Upper lobe of left lung (tissue), 6 donors: ENCODE measurements around the gene RCAN3. TPM values are rescaled to one million over a fixed set of nuclear protein-coding genes. Genes with fewer than 3 reads are reported as not detected.
"Not testable (repeated sequence)": the region's sequence is repeated elsewhere in the genome, so short reads cannot be mapped to it uniquely, and the experiment has no call there.

Source experiments
- ATAC-seq, 2 donors: fragments of 200-7000 bp; cut with Tn5 transposase; one replicate each; pipeline ENCODE4 v1.9.1; 2022; ENCODE audit warnings: mild to moderate bottlenecking in 2 of 2, moderate library complexity in 2 of 2; ENCODE audit not compliant: low FRiP score in 2 of 2
- DNase-seq, 2 donors: peaks; one replicate each; pipeline ENCODE4 v3.0.0-alpha.2; 2019 to 2020
- H3K27ac ChIP-seq, 4 donors: fragments of 200-600 bp; sonication (generic); one replicate each; pipeline ENCODE4 v1.5.1; 2016 to 2019
- H3K27me3 ChIP-seq, 4 donors: fragments of 200-600 bp; sonication (generic); one replicate each; pipeline ENCODE4 v1.5.1; 2017 to 2019
- H3K36me3 ChIP-seq, 4 donors: fragments of 200-600 bp; sonication (generic); one replicate each; pipeline ENCODE4 v1.5.1; 2016 to 2019
- H3K4me1 ChIP-seq, 4 donors: fragments of 200-600 bp; sonication (generic); one replicate each; pipeline ENCODE4 v1.5.1; 2018 to 2019
- H3K4me3 ChIP-seq, 4 donors: fragments of 200-600 bp; sonication (generic); one replicate each; pipeline ENCODE4 v1.5.1; 2017 to 2019; ENCODE audit warnings: mild to moderate bottlenecking in 2 of 4, moderate library complexity in 1 of 4
- H3K9me3 ChIP-seq, 4 donors: fragments of 200-600 bp; sonication (generic); one replicate each; pipeline ENCODE4 v1.5.1; 2018 to 2019
- CTCF ChIP-seq, 6 experiments: fragments of 450-650 bp in 4 of 6; fragments of 200-600 bp in 2 of 6; sonication (generic) in 2 of 6; IDR thresholded peaks; one replicate each; pipeline ENCODE4 v1.5.1; 2016 to 2019; ENCODE audit warnings: antibody characterized with exemption in 6 of 6
- EP300 ChIP-seq, 4 donors: sonication (generic); formaldehyde crosslinking; IDR thresholded peaks; one replicate each; pipeline ENCODE4 v1.5.1; 2017; ENCODE audit warnings: antibody characterized with exemption in 4 of 4, control low read depth in 2 of 4
- POLR2A ChIP-seq, 4 donors: fragments of 450-650 bp; IDR thresholded peaks; one replicate each; pipeline ENCODE4 v1.5.1; 2016 to 2017; ENCODE audit warnings: antibody characterized with exemption in 4 of 4, mild to moderate bottlenecking in 2 of 4
- POLR2AphosphoS5 ChIP-seq, 2 donors: sonication (generic); formaldehyde crosslinking; IDR thresholded peaks; one replicate each; pipeline ENCODE4 v1.5.1; 2017; ENCODE audit warnings: antibody characterized with exemption in 2 of 2
- WGBS, 2 donors: methylation state at CpG; one replicate each; pipeline ENCODE4 v1.1.5; 2017 to 2018; 5-methylcytosine and 5-hydroxymethylcytosine counted together
- total RNA-seq, 6 donors: library from RNA; depleted of rRNA in 4 of 6; stranded (reverse); fragments of >200 nt in 4 of 6; gene quantifications; one replicate each; pipeline versions ENCODE4 v1.1.0 to v1.2.1, GENCODE V29; 2016 to 2021
- donor health status: DM: no; HTN: no; CAD: no; lungs with moderate emphysema.
- donor health status: DM: no; HTN: yes; CAD: no; lungs with severe emphysema.

The RCAN3 gene
- total RNA-seq, 6 donors from 2014 or later = 13.6 to 35.5 (median 18.6) TPM

GRCh38 chr1:24483441-24483840 lies 19.2 kb upstream of the RCAN3 start:
- no peaks in the 10 kb centered on the region for H3K9me3 ChIP-seq
- whole genome bisulfite sequencing, 2 donors = 76 to 96% methylated on average over 5 of the region's 5 CpGs
- no peak for DNase-seq

GRCh38 chr1:24484199-24484598 lies 18.4 kb upstream of the RCAN3 start:
- Histone ChIP-seq H3K27me3 (no peaks in the 10 kb centered on the region), H3K9me3 (no peaks in the 10 kb centered on the region), H3K4me3 (no peak overlapping the region), H3K36me3 (no peaks in the 10 kb centered on the region), H3K4me1 (no peaks in the 10 kb centered on the region), H3K27ac (no peak overlapping the region)
- WGBS, 2 donors = 70 to 74% methylated on average over 4 of the region's 4 CpGs
- no peak for TF ChIP-seq CTCF (IDR thresholded peaks at IDR 0.05)
- TF ChIP-seq POLR2AphosphoS5 (IDR thresholded peaks at IDR 0.05) = no peak
- TF ChIP-seq POLR2A (IDR thresholded peaks at IDR 0.05) = no peak
- no peak for TF ChIP-seq EP300 (IDR thresholded peaks at IDR 0.05)
- no peak for DNase-seq
- ATAC-seq = no peak

More at GRCh38 chr1:24483441-24483840, 19.2 kb upstream of the RCAN3 start:
- Histone ChIP-seq H3K27me3 (no peaks in the 10 kb centered on the region), H3K4me3 (no peak overlapping the region), H3K4me1 (no peaks in the 10 kb centered on the region), H3K36me3 (no peaks in the 10 kb centered on the region), H3K27ac (no peak overlapping the region)
- no peak for ATAC-seq
- TF ChIP-seq POLR2AphosphoS5 (IDR thresholded peaks at IDR 0.05) (no peak), CTCF (IDR thresholded peaks at IDR 0.05) (no peak), POLR2A (IDR thresholded peaks at IDR 0.05) (no peak)

- WGBS, 2 donors = 79 to 85% methylated on average over 7 of the region's 7 CpGs
- ATAC-seq = no peak
- TF ChIP-seq CTCF (IDR thresholded peaks at IDR 0.05) = no peak
- no peak for TF ChIP-seq POLR2A (IDR thresholded peaks at IDR 0.05)
- no peak for TF ChIP-seq POLR2AphosphoS5 (IDR thresholded peaks at IDR 0.05)
- no peak for TF ChIP-seq EP300 (IDR thresholded peaks at IDR 0.05)
- H3K36me3 ChIP-seq = no peaks in the 10 kb centered on the region
- H3K4me1 ChIP-seq = no peaks in the 10 kb centered on the region
- no peak overlapping the region for H3K27ac ChIP-seq
- H3K9me3 ChIP-seq = peaks cover 0 to 6% (median 0%) of the 10 kb centered on the region in 4 donors
- no peaks in the 10 kb centered on the region for H3K27me3 ChIP-seq
- DNase-seq = no peak
- no peak overlapping the region for H3K4me3 ChIP-seq
Observed at GRCh38 chr1:24486331-24487065, 16.1 kb upstream of the RCAN3 start.

- WGBS, 2 donors = 89 to 95% methylated on average over 9 of the region's 9 CpGs
- Histone ChIP-seq H3K4me1 (no peaks in the 10 kb centered on the region), H3K9me3 (peaks cover 0 to 6% (median 0%) of the 10 kb centered on the region in 4 donors), H3K4me3 (no peak overlapping the region), H3K27ac (no peak overlapping the region), H3K27me3 (no peaks in the 10 kb centered on the region), H3K36me3 (no peaks in the 10 kb centered on the region)
- ATAC-seq (no peak), DNase-seq (no peak)
- TF ChIP-seq POLR2A (IDR thresholded peaks at IDR 0.05) = no peak
- TF ChIP-seq POLR2AphosphoS5 (IDR thresholded peaks at IDR 0.05) = no peak
- TF ChIP-seq EP300 (IDR thresholded peaks at IDR 0.05) = no peak
- no peak for TF ChIP-seq CTCF (IDR thresholded peaks at IDR 0.05)
Observed at GRCh38 chr1:24487455-24487854, 15.2 kb upstream of the RCAN3 start.

GRCh38 chr1:24488159-24488558 lies 14.5 kb upstream of the RCAN3 start:
- not testable (repeated sequence) for H3K9me3 ChIP-seq, H3K27me3 ChIP-seq, H3K4me1 ChIP-seq, H3K36me3 ChIP-seq, DNase-seq, H3K27ac ChIP-seq, H3K4me3 ChIP-seq, ATAC-seq
- 89 to 90% methylated on average over 7 of the region's 7 CpGs for WGBS, 2 donors
